HepG2 (cell line): ENCODE data around the gene ARHGEF39. TPM values are rescaled to one million over a fixed set of nuclear protein-coding genes. Genes with fewer than 3 reads are reported as not detected.

Source experiments
- GFI1 ChIP-seq: sonication (generic); formaldehyde crosslinking; IDR thresholded peaks from 2 replicates; pipeline ENCODE4 v1.5.0; 2020; ENCODE audit warnings: missing genetic modification reagents, mild to moderate bottlenecking, borderline replicate concordance
- MED8 ChIP-seq: sonication (generic); formaldehyde crosslinking; IDR thresholded peaks from 2 replicates; pipeline ENCODE4 v1.8.1; 2023; ENCODE audit warnings: mild to moderate bottlenecking, missing genetic modification reagents; ENCODE audit not compliant: insufficient replicate concordance
- MLLT10 ChIP-seq: sonication (generic); formaldehyde crosslinking; IDR thresholded peaks from 2 replicates; pipeline ENCODE4 v1.4.0; 2020; ENCODE audit warnings: missing genetic modification reagents
- MXI1 ChIP-seq: IDR thresholded peaks from 3 replicates; pipeline ENCODE4 v1.6.1; 2012; ENCODE audit warnings: low read depth, low read length, inconsistent platforms, borderline replicate concordance
- NBN ChIP-seq: fragments of 450-650 bp; conservative IDR thresholded peaks from 2 replicates; pipeline ENCODE4 v1.6.1; 2017
- PPARG ChIP-seq: conservative IDR thresholded peaks from 2 replicates; pipeline ENCODE4 v1.6.1; 2016; ENCODE audit warnings: missing biosample characterization, missing genetic modification reagents
- SMARCE1 ChIP-seq: fragments of 450-650 bp; IDR thresholded peaks from 2 replicates; pipeline ENCODE4 v1.6.1; 2017; ENCODE audit warnings: borderline replicate concordance
- SP4 ChIP-seq: sonication (generic); formaldehyde crosslinking; IDR thresholded peaks from 2 replicates; pipeline ENCODE4 v1.8.1; 2023; ENCODE audit warnings: mild to moderate bottlenecking, missing genetic modification reagents
- YY1 ChIP-seq: IDR thresholded peaks from 2 replicates; pipeline ENCODE4 v1.6.1; 2011; ENCODE audit warnings: low read length, low read depth, moderate library complexity, mild to moderate bottlenecking; ENCODE audit not compliant: insufficient read depth, insufficient replicate concordance
- ZBTB20 ChIP-seq: sonication (generic); formaldehyde crosslinking; IDR thresholded peaks from 2 replicates; pipeline ENCODE4 v1.8.1; 2023; ENCODE audit warnings: missing genetic modification reagents, low read depth, mild to moderate bottlenecking, borderline replicate concordance
- ZBTB38 ChIP-seq: sonication (generic); formaldehyde crosslinking; IDR thresholded peaks from 2 replicates; pipeline ENCODE4 v1.5.1; 2020; ENCODE audit warnings: mild to moderate bottlenecking, missing genetic modification reagents
- ZBTB8A ChIP-seq: sonication (generic); formaldehyde crosslinking; IDR thresholded peaks from 2 replicates; pipeline ENCODE4 v1.4.0; 2020; ENCODE audit warnings: mild to moderate bottlenecking, low read depth, missing genetic modification reagents, borderline replicate concordance
- ZNF17 ChIP-seq: sonication (generic); formaldehyde crosslinking; IDR thresholded peaks from 2 replicates; pipeline ENCODE4 v1.5.0; 2020; ENCODE audit warnings: mild to moderate bottlenecking, missing genetic modification reagents
- ZNF34 ChIP-seq: sonication (generic); formaldehyde crosslinking; IDR thresholded peaks from 2 replicates; pipeline ENCODE4 v1.4.0; 2020; ENCODE audit warnings: mild to moderate bottlenecking, missing genetic modification reagents, borderline replicate concordance
- ZNF570 ChIP-seq: sonication (generic); formaldehyde crosslinking; IDR thresholded peaks from 2 replicates; pipeline ENCODE4 v1.4.0; 2020; ENCODE audit warnings: mild to moderate bottlenecking, missing genetic modification reagents, borderline replicate concordance
- ZNF781 ChIP-seq: sonication (generic); formaldehyde crosslinking; IDR thresholded peaks from 2 replicates; pipeline ENCODE4 v1.5.1; 2020; ENCODE audit warnings: borderline replicate concordance, mild to moderate bottlenecking, missing genetic modification reagents; ENCODE audit errors: not compliant biosample characterization
- ZSCAN29 ChIP-seq: sonication (generic); formaldehyde crosslinking; conservative IDR thresholded peaks from 2 replicates; pipeline ENCODE4 v1.4.0; 2020; ENCODE audit warnings: mild to moderate bottlenecking, missing genetic modification reagents
- polyA plus RNA-seq, 8 experiments: library from polyadenylated mRNA; depleted of rRNA in 3 of 8; stranded (reverse) in 7 of 8; unstranded in 1 of 8; fragments of >200 nt; fragmentation: Illumina TruSeq in 4 of 8; extraction: Trizol in 4 of 8; gene quantifications; 2 replicates each; pipeline versions ENCODE4 v1.2.1 to v1.2.3, GENCODE V29; 2011 to 2016; ENCODE audit warnings: low read depth in 4 of 8, missing spikeins in 1 of 8, mixed read lengths in 1 of 8; ENCODE audit not compliant: insufficient read depth in 1 of 8
- total RNA-seq, 5 experiments: library from RNA; depleted of rRNA; stranded (reverse); fragments of >200 nt; fragmentation: Illumina TruSeq; extraction: Trizol; gene quantifications; 2 replicates each; pipeline ENCODE4 v1.2.3, GENCODE V29; 2016; ENCODE audit warnings: low read depth in 1 of 5
- TF ChIP-seq, protein P1 (sequence below): sonication (generic); formaldehyde crosslinking; IDR thresholded peaks from 2 replicates; pipeline ENCODE4 v1.4.0; 2020; ENCODE audit warnings: missing genetic modification reagents, borderline replicate concordance
- TF ChIP-seq, protein P2 (sequence below): sonication (generic); formaldehyde crosslinking; IDR thresholded peaks from 2 replicates; pipeline ENCODE4 v1.4.0; 2020; ENCODE audit warnings: mild to moderate bottlenecking, low read depth, missing genetic modification reagents
- TF ChIP-seq, protein P3 (sequence below): sonication (generic); formaldehyde crosslinking; IDR thresholded peaks from 2 replicates; pipeline ENCODE4 v1.9.0; 2021; ENCODE audit warnings: missing genetic modification reagents, borderline replicate concordance
- TF ChIP-seq, protein P4 (sequence below): sonication (generic); formaldehyde crosslinking; conservative IDR thresholded peaks from 2 replicates; pipeline ENCODE4 v1.4.0; 2020; ENCODE audit warnings: missing genetic modification reagents

Gene ARHGEF39
- total and polyA plus RNA-seq, 2 of the 13 experiments (the other 11 are each of a cell fraction or from before 2014, with no cell fraction given): 11.2 to 12.3 TPM

DNA sequence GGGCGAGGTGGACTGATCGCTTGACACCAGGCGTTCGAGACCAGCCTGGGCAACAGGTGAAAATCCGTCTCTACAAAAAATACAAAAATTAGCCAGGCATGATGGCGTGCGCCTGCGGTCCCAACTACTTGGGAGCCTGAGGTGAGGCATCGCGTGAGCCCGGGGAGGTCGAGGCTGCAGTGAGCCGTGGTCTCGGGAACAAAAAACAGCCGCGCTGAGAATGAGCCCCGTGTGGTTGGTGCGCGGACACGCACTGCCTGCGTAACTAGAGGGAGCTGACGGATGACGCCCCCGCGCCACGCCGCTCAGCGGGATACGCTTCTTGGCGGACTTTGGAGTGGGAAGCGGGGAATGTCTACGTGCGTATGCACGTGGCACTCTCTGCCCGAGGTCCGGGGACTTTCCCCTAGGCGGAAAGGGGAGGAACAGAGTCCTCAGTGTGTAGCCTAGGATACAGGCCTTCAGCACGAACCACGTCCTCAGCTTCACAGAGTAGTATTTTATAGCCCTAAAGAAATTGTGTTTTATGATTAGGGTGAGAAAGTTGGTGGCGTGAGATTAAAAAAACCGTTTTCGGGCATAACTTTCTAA, 7.4 kb downstream of the ARHGEF39 start, which contains the start of gene RMRP (continued):
- 0 out of 2 replicates have a peak, but pooled peaks have one; percentile 14 for TF ChIP-seq ZNF570 (CRISPR knock-in tag)
- TF ChIP-seq NBN: no peak
- TF ChIP-seq ZNF17 (CRISPR knock-in tag): no peak
- TF ChIP-seq, protein P1, sequence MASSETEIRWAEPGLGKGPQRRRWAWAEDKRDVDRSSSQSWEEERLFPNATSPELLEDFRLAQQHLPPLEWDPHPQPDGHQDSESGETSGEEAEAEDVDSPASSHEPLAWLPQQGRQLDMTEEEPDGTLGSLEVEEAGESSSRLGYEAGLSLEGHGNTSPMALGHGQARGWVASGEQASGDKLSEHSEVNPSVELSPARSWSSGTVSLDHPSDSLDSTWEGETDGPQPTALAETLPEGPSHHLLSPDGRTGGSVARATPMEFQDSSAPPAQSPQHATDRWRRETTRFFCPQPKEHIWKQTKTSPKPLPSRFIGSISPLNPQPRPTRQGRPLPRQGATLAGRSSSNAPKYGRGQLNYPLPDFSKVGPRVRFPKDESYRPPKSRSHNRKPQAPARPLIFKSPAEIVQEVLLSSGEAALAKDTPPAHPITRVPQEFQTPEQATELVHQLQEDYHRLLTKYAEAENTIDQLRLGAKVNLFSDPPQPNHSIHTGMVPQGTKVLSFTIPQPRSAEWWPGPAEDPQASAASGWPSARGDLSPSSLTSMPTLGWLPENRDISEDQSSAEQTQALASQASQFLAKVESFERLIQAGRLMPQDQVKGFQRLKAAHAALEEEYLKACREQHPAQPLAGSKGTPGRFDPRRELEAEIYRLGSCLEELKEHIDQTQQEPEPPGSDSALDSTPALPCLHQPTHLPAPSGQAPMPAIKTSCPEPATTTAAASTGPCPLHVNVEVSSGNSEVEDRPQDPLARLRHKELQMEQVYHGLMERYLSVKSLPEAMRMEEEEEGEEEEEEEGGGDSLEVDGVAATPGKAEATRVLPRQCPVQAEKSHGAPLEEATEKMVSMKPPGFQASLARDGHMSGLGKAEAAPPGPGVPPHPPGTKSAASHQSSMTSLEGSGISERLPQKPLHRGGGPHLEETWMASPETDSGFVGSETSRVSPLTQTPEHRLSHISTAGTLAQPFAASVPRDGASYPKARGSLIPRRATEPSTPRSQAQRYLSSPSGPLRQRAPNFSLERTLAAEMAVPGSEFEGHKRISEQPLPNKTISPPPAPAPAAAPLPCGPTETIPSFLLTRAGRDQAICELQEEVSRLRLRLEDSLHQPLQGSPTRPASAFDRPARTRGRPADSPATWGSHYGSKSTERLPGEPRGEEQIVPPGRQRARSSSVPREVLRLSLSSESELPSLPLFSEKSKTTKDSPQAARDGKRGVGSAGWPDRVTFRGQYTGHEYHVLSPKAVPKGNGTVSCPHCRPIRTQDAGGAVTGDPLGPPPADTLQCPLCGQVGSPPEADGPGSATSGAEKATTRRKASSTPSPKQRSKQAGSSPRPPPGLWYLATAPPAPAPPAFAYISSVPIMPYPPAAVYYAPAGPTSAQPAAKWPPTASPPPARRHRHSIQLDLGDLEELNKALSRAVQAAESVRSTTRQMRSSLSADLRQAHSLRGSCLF (CRISPR knock-in tag): peak; percentile 96; the same call in 1 of the 2 replicates
- TF ChIP-seq, protein P2, sequence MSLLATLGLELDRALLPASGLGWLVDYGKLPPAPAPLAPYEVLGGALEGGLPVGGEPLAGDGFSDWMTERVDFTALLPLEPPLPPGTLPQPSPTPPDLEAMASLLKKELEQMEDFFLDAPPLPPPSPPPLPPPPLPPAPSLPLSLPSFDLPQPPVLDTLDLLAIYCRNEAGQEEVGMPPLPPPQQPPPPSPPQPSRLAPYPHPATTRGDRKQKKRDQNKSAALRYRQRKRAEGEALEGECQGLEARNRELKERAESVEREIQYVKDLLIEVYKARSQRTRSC: no peak
- TF ChIP-seq MED8 (CRISPR knock-in tag): no peak
- peak; percentile 53; the same call in 1 of the 2 replicates for TF ChIP-seq ZBTB8A
- peak; percentile 93 for TF ChIP-seq ZBTB38 (CRISPR knock-in tag)
- TF ChIP-seq ZNF34: no peak
- TF ChIP-seq YY1: peak; percentile 69
- TF ChIP-seq ZBTB20 (CRISPR knock-in tag): peak; percentile 93
- TF ChIP-seq ZSCAN29: peak; percentile 85; the same call in 1 of the 2 replicates
- TF ChIP-seq SMARCE1: no peak
- no peak for TF ChIP-seq ZNF781 (CRISPR knock-in tag)
- TF ChIP-seq MXI1: peak; percentile 94; the same call in 2 of the 3 replicates
- TF ChIP-seq SP4 (CRISPR knock-in tag): 0 out of 2 replicates have a peak, but pooled peaks have one; percentile 75
- no peak for TF ChIP-seq MLLT10 (CRISPR knock-in tag)
- TF ChIP-seq, protein P3, sequence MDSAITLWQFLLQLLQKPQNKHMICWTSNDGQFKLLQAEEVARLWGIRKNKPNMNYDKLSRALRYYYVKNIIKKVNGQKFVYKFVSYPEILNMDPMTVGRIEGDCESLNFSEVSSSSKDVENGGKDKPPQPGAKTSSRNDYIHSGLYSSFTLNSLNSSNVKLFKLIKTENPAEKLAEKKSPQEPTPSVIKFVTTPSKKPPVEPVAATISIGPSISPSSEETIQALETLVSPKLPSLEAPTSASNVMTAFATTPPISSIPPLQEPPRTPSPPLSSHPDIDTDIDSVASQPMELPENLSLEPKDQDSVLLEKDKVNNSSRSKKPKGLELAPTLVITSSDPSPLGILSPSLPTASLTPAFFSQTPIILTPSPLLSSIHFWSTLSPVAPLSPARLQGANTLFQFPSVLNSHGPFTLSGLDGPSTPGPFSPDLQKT (CRISPR knock-in tag): 0 out of 2 replicates have a peak, but pooled peaks have one; percentile 30
- 0 out of 2 replicates have a peak, but pooled peaks have one; percentile 7 for TF ChIP-seq GFI1 (CRISPR knock-in tag)
- TF ChIP-seq, protein P4, sequence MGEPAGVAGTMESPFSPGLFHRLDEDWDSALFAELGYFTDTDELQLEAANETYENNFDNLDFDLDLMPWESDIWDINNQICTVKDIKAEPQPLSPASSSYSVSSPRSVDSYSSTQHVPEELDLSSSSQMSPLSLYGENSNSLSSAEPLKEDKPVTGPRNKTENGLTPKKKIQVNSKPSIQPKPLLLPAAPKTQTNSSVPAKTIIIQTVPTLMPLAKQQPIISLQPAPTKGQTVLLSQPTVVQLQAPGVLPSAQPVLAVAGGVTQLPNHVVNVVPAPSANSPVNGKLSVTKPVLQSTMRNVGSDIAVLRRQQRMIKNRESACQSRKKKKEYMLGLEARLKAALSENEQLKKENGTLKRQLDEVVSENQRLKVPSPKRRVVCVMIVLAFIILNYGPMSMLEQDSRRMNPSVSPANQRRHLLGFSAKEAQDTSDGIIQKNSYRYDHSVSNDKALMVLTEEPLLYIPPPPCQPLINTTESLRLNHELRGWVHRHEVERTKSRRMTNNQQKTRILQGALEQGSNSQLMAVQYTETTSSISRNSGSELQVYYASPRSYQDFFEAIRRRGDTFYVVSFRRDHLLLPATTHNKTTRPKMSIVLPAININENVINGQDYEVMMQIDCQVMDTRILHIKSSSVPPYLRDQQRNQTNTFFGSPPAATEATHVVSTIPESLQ (CRISPR knock-in tag): peak; percentile 98; the same call in 1 of the 2 replicates
- peak; percentile 83 for TF ChIP-seq PPARG
